ENCODE measurements around the gene USP6NL.
A peak's percentile ranks its signal among the peaks of the same experiment; 100 is the strongest.
"Not testable (repeated sequence)": the region's sequence is repeated elsewhere in the genome, so short reads cannot be mapped to it uniquely, and the experiment has no call there.

Gene USP6NL

GRCh38 chr10:11494923-11495322, 116.5 kb downstream of the USP6NL start:
- H3K4me1 ChIP-seq (ENCODE audit: control insufficient read depth in 2 of 2, insufficient read depth in 2 of 2, low read length in 2 of 2); H3K27ac ChIP-seq (ENCODE audit: low read depth in 2 of 2, low read length in 2 of 2); H3K9me3 ChIP-seq (ENCODE audit: control insufficient read depth in 2 of 2, low read length in 2 of 2); H3K27me3 ChIP-seq (ENCODE audit: control insufficient read depth in 2 of 2, insufficient read depth in 2 of 2, low read length in 2 of 2); H3K9ac ChIP-seq (ENCODE audit: low read depth in 1 of 2, low read length in 2 of 2); H3K4me3 ChIP-seq (ENCODE audit: low read length in 2 of 2): not testable (repeated sequence)
- H3K36me3 ChIP-seq (ENCODE audit: control insufficient read depth in 2 of 2, insufficient read depth in 2 of 2, low read length in 2 of 2), result peaks cover 24 to 29% of the 10 kb centered on the region in 2 donors

GRCh38 chr10:11493646-11494045, 117.8 kb downstream of the USP6NL start:
- Histone ChIP-seq H3K9ac (ENCODE audit: low read depth in 1 of 2, low read length in 2 of 2) (no peak overlapping the region), H3K27me3 (ENCODE audit: control insufficient read depth in 2 of 2, insufficient read depth in 2 of 2, low read length in 2 of 2) (no peaks in the 10 kb centered on the region), H3K4me1 (ENCODE audit: control insufficient read depth in 2 of 2, insufficient read depth in 2 of 2, low read length in 2 of 2) (no peaks in the 10 kb centered on the region), H3K4me3 (ENCODE audit: low read length in 2 of 2) (no peak overlapping the region), H3K36me3 (ENCODE audit: control insufficient read depth in 2 of 2, insufficient read depth in 2 of 2, low read length in 2 of 2) (peaks cover 20 to 34% of the 10 kb centered on the region in 2 donors), H3K27ac (ENCODE audit: low read depth in 2 of 2, low read length in 2 of 2) (no peak overlapping the region), H3K9me3 (ENCODE audit: control insufficient read depth in 2 of 2, low read length in 2 of 2) (no peaks in the 10 kb centered on the region)

GRCh38 chr10:11491087-11491486, 120.4 kb downstream of the USP6NL start:
- Histone ChIP-seq H3K36me3 (ENCODE audit: control insufficient read depth in 2 of 2, insufficient read depth in 2 of 2, low read length in 2 of 2) (peaks cover 23 to 32% of the 10 kb centered on the region in 2 donors), H3K27me3 (ENCODE audit: control insufficient read depth in 2 of 2, insufficient read depth in 2 of 2, low read length in 2 of 2) (no peaks in the 10 kb centered on the region), H3K4me1 (ENCODE audit: control insufficient read depth in 2 of 2, insufficient read depth in 2 of 2, low read length in 2 of 2) (no peaks in the 10 kb centered on the region), H3K9ac (ENCODE audit: low read depth in 1 of 2, low read length in 2 of 2) (no peak overlapping the region), H3K9me3 (ENCODE audit: control insufficient read depth in 2 of 2, low read length in 2 of 2) (no peaks in the 10 kb centered on the region), H3K27ac (ENCODE audit: low read depth in 2 of 2, low read length in 2 of 2) (no peak overlapping the region), H3K4me3 (ENCODE audit: low read length in 2 of 2) (no peak overlapping the region)

- Histone ChIP-seq H3K9ac (ENCODE audit: low read depth in 1 of 2, low read length in 2 of 2) (no peak overlapping the region), H3K4me1 (ENCODE audit: control insufficient read depth in 2 of 2, insufficient read depth in 2 of 2, low read length in 2 of 2) (no peaks in the 10 kb centered on the region), H3K4me3 (ENCODE audit: low read length in 2 of 2) (no peak overlapping the region), H3K36me3 (ENCODE audit: control insufficient read depth in 2 of 2, insufficient read depth in 2 of 2, low read length in 2 of 2) (peaks cover 23 to 29% of the 10 kb centered on the region in 2 donors), H3K27ac (ENCODE audit: low read depth in 2 of 2, low read length in 2 of 2) (no peak overlapping the region), H3K27me3 (ENCODE audit: control insufficient read depth in 2 of 2, insufficient read depth in 2 of 2, low read length in 2 of 2) (no peaks in the 10 kb centered on the region), H3K9me3 (ENCODE audit: control insufficient read depth in 2 of 2, low read length in 2 of 2) (no peaks in the 10 kb centered on the region)
Observed at GRCh38 chr10:11489591-11489990, 121.9 kb downstream of the USP6NL start.

- Histone ChIP-seq H3K27ac (ENCODE audit: low read depth in 2 of 2, low read length in 2 of 2) (no peak overlapping the region), H3K9me3 (ENCODE audit: control insufficient read depth in 2 of 2, low read length in 2 of 2) (no peaks in the 10 kb centered on the region), H3K4me3 (ENCODE audit: low read length in 2 of 2) (no peak overlapping the region), H3K27me3 (ENCODE audit: control insufficient read depth in 2 of 2, insufficient read depth in 2 of 2, low read length in 2 of 2) (no peaks in the 10 kb centered on the region), H3K4me1 (ENCODE audit: control insufficient read depth in 2 of 2, insufficient read depth in 2 of 2, low read length in 2 of 2) (no peaks in the 10 kb centered on the region), H3K9ac (ENCODE audit: low read depth in 1 of 2, low read length in 2 of 2) (no peak overlapping the region), H3K36me3 (ENCODE audit: control insufficient read depth in 2 of 2, insufficient read depth in 2 of 2, low read length in 2 of 2) (peaks cover 20 to 24% of the 10 kb centered on the region in 2 donors)
Observed at GRCh38 chr10:11488126-11488525, 123.3 kb downstream of the USP6NL start.

GRCh38 chr10:11483201-11484148, 128.0 kb downstream of the USP6NL start:
- peak overlapping the region in 1 of 2 donors; percentile 3 for H3K27ac ChIP-seq (ENCODE audit: low read depth in 2 of 2, low read length in 2 of 2)

GRCh38 chr10:11482306-11482705, 129.1 kb downstream of the USP6NL start:
- H3K9me3 ChIP-seq (ENCODE audit: control insufficient read depth in 2 of 2, low read length in 2 of 2), result no peaks in the 10 kb centered on the region
- H3K36me3 ChIP-seq (ENCODE audit: control insufficient read depth in 2 of 2, insufficient read depth in 2 of 2, low read length in 2 of 2), result peaks cover 9 to 14% of the 10 kb centered on the region in 2 donors
- H3K4me3 ChIP-seq (ENCODE audit: low read length in 2 of 2), result no peak overlapping the region
- H3K9ac ChIP-seq (ENCODE audit: low read depth in 1 of 2, low read length in 2 of 2), result no peak overlapping the region
- H3K27me3 ChIP-seq (ENCODE audit: control insufficient read depth in 2 of 2, insufficient read depth in 2 of 2, low read length in 2 of 2), result no peaks in the 10 kb centered on the region
- no peaks in the 10 kb centered on the region for H3K4me1 ChIP-seq (ENCODE audit: control insufficient read depth in 2 of 2, insufficient read depth in 2 of 2, low read length in 2 of 2)
- no peak overlapping the region for H3K27ac ChIP-seq (ENCODE audit: low read depth in 2 of 2, low read length in 2 of 2)

More at GRCh38 chr10:11483201-11484148, 128.0 kb downstream of the USP6NL start:
- Histone ChIP-seq H3K4me1 (ENCODE audit: control insufficient read depth in 2 of 2, insufficient read depth in 2 of 2, low read length in 2 of 2) (no peaks in the 10 kb centered on the region), H3K4me3 (ENCODE audit: low read length in 2 of 2) (no peak overlapping the region), H3K36me3 (ENCODE audit: control insufficient read depth in 2 of 2, insufficient read depth in 2 of 2, low read length in 2 of 2) (peaks cover 7 to 17% of the 10 kb centered on the region in 2 donors), H3K9ac (ENCODE audit: low read depth in 1 of 2, low read length in 2 of 2) (no peak overlapping the region), H3K27me3 (ENCODE audit: control insufficient read depth in 2 of 2, insufficient read depth in 2 of 2, low read length in 2 of 2) (no peaks in the 10 kb centered on the region), H3K9me3 (ENCODE audit: control insufficient read depth in 2 of 2, low read length in 2 of 2) (no peaks in the 10 kb centered on the region)

- no peak overlapping the region for H3K27ac ChIP-seq (ENCODE audit: low read depth in 2 of 2, low read length in 2 of 2)
- H3K4me1 ChIP-seq (ENCODE audit: control insufficient read depth in 2 of 2, insufficient read depth in 2 of 2, low read length in 2 of 2), result no peaks in the 10 kb centered on the region
- H3K9ac ChIP-seq (ENCODE audit: low read depth in 1 of 2, low read length in 2 of 2), result no peak overlapping the region
- peaks cover 12 to 14% of the 10 kb centered on the region in 2 donors for H3K36me3 ChIP-seq (ENCODE audit: control insufficient read depth in 2 of 2, insufficient read depth in 2 of 2, low read length in 2 of 2)
- no peaks in the 10 kb centered on the region for H3K27me3 ChIP-seq (ENCODE audit: control insufficient read depth in 2 of 2, insufficient read depth in 2 of 2, low read length in 2 of 2)
- H3K9me3 ChIP-seq (ENCODE audit: control insufficient read depth in 2 of 2, low read length in 2 of 2), result no peaks in the 10 kb centered on the region
- no peak overlapping the region for H3K4me3 ChIP-seq (ENCODE audit: low read length in 2 of 2)
Observed at GRCh38 chr10:11480687-11481086, 130.8 kb downstream of the USP6NL start.

- Histone ChIP-seq H3K9me3 (ENCODE audit: control insufficient read depth in 2 of 2, low read length in 2 of 2) (no peaks in the 10 kb centered on the region), H3K27me3 (ENCODE audit: control insufficient read depth in 2 of 2, insufficient read depth in 2 of 2, low read length in 2 of 2) (no peaks in the 10 kb centered on the region), H3K9ac (ENCODE audit: low read depth in 1 of 2, low read length in 2 of 2) (no peak overlapping the region)
Observed at GRCh38 chr10:11479300-11479699, 132.2 kb downstream of the USP6NL start.

GRCh38 chr10:11478807-11479206, 132.6 kb downstream of the USP6NL start:
- no peak overlapping the region for H3K27ac ChIP-seq (ENCODE audit: low read depth in 2 of 2, low read length in 2 of 2)

More at GRCh38 chr10:11479300-11479699, 132.2 kb downstream of the USP6NL start:
- Histone ChIP-seq H3K4me1 (ENCODE audit: control insufficient read depth in 2 of 2, insufficient read depth in 2 of 2, low read length in 2 of 2) (no peaks in the 10 kb centered on the region), H3K4me3 (ENCODE audit: low read length in 2 of 2) (no peak overlapping the region), H3K27ac (ENCODE audit: low read depth in 2 of 2, low read length in 2 of 2) (no peak overlapping the region), H3K36me3 (ENCODE audit: control insufficient read depth in 2 of 2, insufficient read depth in 2 of 2, low read length in 2 of 2) (peaks cover 12 to 14% of the 10 kb centered on the region in 2 donors)

More at GRCh38 chr10:11478807-11479206, 132.6 kb downstream of the USP6NL start:
- Histone ChIP-seq H3K4me3 (ENCODE audit: low read length in 2 of 2) (no peak overlapping the region), H3K9me3 (ENCODE audit: control insufficient read depth in 2 of 2, low read length in 2 of 2) (no peaks in the 10 kb centered on the region), H3K9ac (ENCODE audit: low read depth in 1 of 2, low read length in 2 of 2) (no peak overlapping the region), H3K27me3 (ENCODE audit: control insufficient read depth in 2 of 2, insufficient read depth in 2 of 2, low read length in 2 of 2) (no peaks in the 10 kb centered on the region), H3K4me1 (ENCODE audit: control insufficient read depth in 2 of 2, insufficient read depth in 2 of 2, low read length in 2 of 2) (no peaks in the 10 kb centered on the region), H3K36me3 (ENCODE audit: control insufficient read depth in 2 of 2, insufficient read depth in 2 of 2, low read length in 2 of 2) (peaks cover 12 to 15% of the 10 kb centered on the region in 2 donors)
